Smooth muscle cell (in vitro differentiated cells): ENCODE measurements around the gene CDC42EP5. TPM values are rescaled to one million over a fixed set of nuclear protein-coding genes. Genes with fewer than 3 reads are reported as not detected.

Experiments
- DNase-seq: peaks from one replicate; lab custom pipeline; 2025; ENCODE audit not compliant: unreplicated experiment; lab: John Stamatoyannopoulos, UW
- H2AFZ ChIP-seq: fragments of 200-600 bp; sonication (generic); 2 replicates; pipeline ENCODE4 v1.6.0; 2016; ENCODE audit warnings: antibody characterized with exemption, low read depth, mild to moderate bottlenecking
- H3F3A ChIP-seq: fragments of 200-600 bp; sonication (generic); 2 replicates; pipeline ENCODE4 v1.6.0; 2017; ENCODE audit warnings: antibody characterized with exemption, low read depth
- H3K27ac ChIP-seq: fragments of 200-600 bp; sonication (generic); 2 replicates; pipeline ENCODE4 v1.5.1; 2016; ENCODE audit warnings: low read depth, mild to moderate bottlenecking
- H3K27me3 ChIP-seq: fragments of 200-600 bp; sonication (generic); 2 replicates; pipeline ENCODE4 v1.6.1; 2016; ENCODE audit warnings: low read depth, mild to moderate bottlenecking
- H3K36me3 ChIP-seq: fragments of 200-600 bp; sonication (generic); 2 replicates; pipeline ENCODE4 v1.5.1; 2016; ENCODE audit warnings: low read depth
- H3K4me1 ChIP-seq: fragments of 200-600 bp; sonication (generic); 2 replicates; pipeline ENCODE4 v1.5.1; 2016; ENCODE audit warnings: low read depth
- H3K4me2 ChIP-seq: fragments of 200-600 bp; sonication (generic); 2 replicates; pipeline ENCODE4 v1.6.0; 2016; ENCODE audit warnings: mild to moderate bottlenecking
- H3K4me3 ChIP-seq: fragments of 200-600 bp; sonication (generic); 2 replicates; pipeline ENCODE4 v1.5.1; 2016; ENCODE audit warnings: mild to moderate bottlenecking
- H3K79me2 ChIP-seq: fragments of 200-600 bp; sonication (generic); 2 replicates; pipeline ENCODE4 v1.6.0; 2016; ENCODE audit warnings: low read depth, mild to moderate bottlenecking
- H3K9ac ChIP-seq: fragments of 200-600 bp; sonication (generic); 2 replicates; pipeline ENCODE4 v1.6.0; 2016; ENCODE audit warnings: low read depth
- H3K9me3 ChIP-seq: fragments of 200-600 bp; sonication (generic); replicated peaks from 2 replicates; pipeline ENCODE4 v1.5.1; 2016; ENCODE audit warnings: low read depth
- H4K20me1 ChIP-seq: fragments of 200-600 bp; sonication (generic); 2 replicates; pipeline ENCODE4 v1.6.0; 2016; ENCODE audit warnings: low read depth
- CTCF ChIP-seq: fragments of 200-600 bp; sonication (generic); IDR thresholded peaks from 2 replicates; pipeline ENCODE4 v1.5.1; 2017; ENCODE audit warnings: borderline replicate concordance, mild to moderate bottlenecking, antibody characterized with exemption; ENCODE audit not compliant: insufficient read depth, poor library complexity, severe bottlenecking
- WGBS: methylation state at CpG from one replicate; pipeline ENCODE4 v1.1.7; 2016; ENCODE audit warnings: low lambda C conversion rate; 5-methylcytosine and 5-hydroxymethylcytosine counted together
- polyA plus RNA-seq: library from polyadenylated mRNA; unstranded; fragments of >200 nt; fragmentation: Nextera tagmentation; extraction: Ambion mirVana; gene quantifications from 2 replicates; pipeline ENCODE4 v1.2.1, GENCODE V29; 2016
- total RNA-seq: library from RNA; depleted of rRNA; stranded (reverse); fragments of >200 nt; gene quantifications from 2 replicates; pipeline ENCODE4 v1.2.3, GENCODE V29; 2014

The CDC42EP5 gene
- total and polyA plus RNA-seq, 2 experiments from 2014 or later = 33.6 to 99.8 TPM

- H4K20me1 ChIP-seq = no peaks in the 10 kb centered on the region
- no peak overlapping the region for H3K9ac ChIP-seq
- H3K36me3 ChIP-seq = no peaks in the 10 kb centered on the region
- no peaks in the 10 kb centered on the region for H3F3A ChIP-seq
- no peak overlapping the region for H2AFZ ChIP-seq
- TF ChIP-seq CTCF = no peak
- H3K4me1 ChIP-seq = peaks cover 22% of the 10 kb centered on the region
- H3K27me3 ChIP-seq = peaks cover 5% of the 10 kb centered on the region
- no peak overlapping the region for H3K4me3 ChIP-seq
- H3K79me2 ChIP-seq = no peaks in the 10 kb centered on the region
- H3K27ac ChIP-seq = no peak overlapping the region
- H3K9me3 ChIP-seq = no peaks in the 10 kb centered on the region
- DNase-seq = no peak
- no peak overlapping the region for H3K4me2 ChIP-seq
- WGBS = 90% methylated on average over 14 of the region's 14 CpGs
These were observed 48.9 kb downstream of the CDC42EP5 start for GRCh38 chr19:54424201-54424600.

- Histone ChIP-seq H3K27ac (no peak overlapping the region), H3F3A (no peaks in the 10 kb centered on the region), H3K4me3 (no peak overlapping the region), H3K9ac (no peak overlapping the region), H3K79me2 (no peaks in the 10 kb centered on the region), H3K4me1 (peaks cover 35% of the 10 kb centered on the region), H4K20me1 (no peaks in the 10 kb centered on the region), H2AFZ (no peak overlapping the region), H3K9me3 (no peaks in the 10 kb centered on the region), H3K27me3 (peaks cover 6% of the 10 kb centered on the region), H3K36me3 (no peaks in the 10 kb centered on the region), H3K4me2 (no peak overlapping the region)
- no peak for DNase-seq
- WGBS = 59% methylated on average over 20 of the region's 20 CpGs
- no peak for TF ChIP-seq CTCF
These were observed 51.0 kb downstream of the CDC42EP5 start for GRCh38 chr19:54422136-54422535.

GRCh38 chr19:54421521-54421920 is 51.6 kb downstream of the CDC42EP5 start:
- 80% methylated on average over 7 of the region's 7 CpGs for WGBS
- H2AFZ ChIP-seq = no peak overlapping the region
- no peak overlapping the region for H3K27ac ChIP-seq
- no peaks in the 10 kb centered on the region for H3F3A ChIP-seq
- no peaks in the 10 kb centered on the region for H3K9me3 ChIP-seq
- no peak for TF ChIP-seq CTCF
- no peak overlapping the region for H3K9ac ChIP-seq
- no peak overlapping the region for H3K4me2 ChIP-seq
- no peak overlapping the region for H3K4me3 ChIP-seq
- no peak for DNase-seq
- no peaks in the 10 kb centered on the region for H3K79me2 ChIP-seq
- no peaks in the 10 kb centered on the region for H4K20me1 ChIP-seq
- peaks cover 12% of the 10 kb centered on the region for H3K27me3 ChIP-seq
- H3K4me1 ChIP-seq = peaks cover 35% of the 10 kb centered on the region
- no peaks in the 10 kb centered on the region for H3K36me3 ChIP-seq

- DNase-seq = no peak
- no peak for TF ChIP-seq CTCF
- Histone ChIP-seq H3K4me1 (peaks cover 35% of the 10 kb centered on the region), H3F3A (no peaks in the 10 kb centered on the region), H3K4me3 (no peak overlapping the region), H3K27me3 (peaks cover 16% of the 10 kb centered on the region), H3K79me2 (no peaks in the 10 kb centered on the region), H3K27ac (no peak overlapping the region), H3K9me3 (no peaks in the 10 kb centered on the region), H3K4me2 (no peak overlapping the region), H2AFZ (no peak overlapping the region), H4K20me1 (no peaks in the 10 kb centered on the region), H3K36me3 (no peaks in the 10 kb centered on the region), H3K9ac (no peak overlapping the region)
- WGBS = 66% methylated on average over 5 of the region's 9 CpGs
These were observed 52.0 kb downstream of the CDC42EP5 start for GRCh38 chr19:54421169-54421516.
